Germinal center (tissue), 1 donor: ENCODE results near the gene ANKS1A.

Source experiments
- DNase-seq: peaks from one replicate; pipeline ENCODE4 v3.0.0; 2012; ENCODE audit warnings: mixed read lengths, low spot score

The ANKS1A gene

DNA sequence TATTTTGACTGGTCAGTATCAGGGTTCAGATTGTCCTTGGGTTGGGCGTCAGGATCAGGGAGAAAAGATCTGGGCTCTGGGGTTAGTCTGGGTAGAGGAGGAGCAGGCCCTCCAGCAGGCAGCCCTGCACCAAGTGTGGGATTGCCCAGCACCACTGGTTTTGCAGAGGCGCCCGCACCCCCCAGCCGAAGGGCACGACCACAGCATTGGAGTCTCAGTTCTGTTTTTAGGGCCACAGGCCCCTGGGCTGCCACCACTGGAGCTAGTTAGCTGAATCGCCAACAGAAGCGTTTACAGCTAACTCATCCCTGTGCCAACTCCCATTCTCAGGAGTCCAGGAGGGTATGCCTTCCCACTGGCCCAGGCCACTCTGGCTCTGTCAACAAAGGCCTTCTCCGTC, 167.9 kb downstream of the ANKS1A start:
- no peak for DNase-seq

- DNase-seq, result no peak
Observed at GRCh38 chr6:35057449-35058357, 168.6 kb downstream of the ANKS1A start.

DNA sequence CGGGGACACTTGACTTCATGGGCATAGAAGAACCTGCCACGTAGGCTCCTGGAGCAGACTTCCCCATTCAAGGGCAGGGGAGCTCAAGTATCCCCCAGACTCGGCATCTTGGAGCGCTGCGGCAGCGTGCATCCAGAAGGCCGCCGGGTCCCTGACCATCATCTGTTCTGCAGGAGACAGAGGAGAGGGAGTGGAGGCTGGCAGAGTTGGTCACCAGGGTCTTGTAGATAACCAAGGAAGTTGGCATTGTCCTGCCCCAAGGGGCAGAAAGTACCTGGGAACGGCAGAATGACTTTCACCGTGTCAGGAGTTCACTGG, 169.3 kb downstream of the ANKS1A start:
- no peak for DNase-seq

DNA sequence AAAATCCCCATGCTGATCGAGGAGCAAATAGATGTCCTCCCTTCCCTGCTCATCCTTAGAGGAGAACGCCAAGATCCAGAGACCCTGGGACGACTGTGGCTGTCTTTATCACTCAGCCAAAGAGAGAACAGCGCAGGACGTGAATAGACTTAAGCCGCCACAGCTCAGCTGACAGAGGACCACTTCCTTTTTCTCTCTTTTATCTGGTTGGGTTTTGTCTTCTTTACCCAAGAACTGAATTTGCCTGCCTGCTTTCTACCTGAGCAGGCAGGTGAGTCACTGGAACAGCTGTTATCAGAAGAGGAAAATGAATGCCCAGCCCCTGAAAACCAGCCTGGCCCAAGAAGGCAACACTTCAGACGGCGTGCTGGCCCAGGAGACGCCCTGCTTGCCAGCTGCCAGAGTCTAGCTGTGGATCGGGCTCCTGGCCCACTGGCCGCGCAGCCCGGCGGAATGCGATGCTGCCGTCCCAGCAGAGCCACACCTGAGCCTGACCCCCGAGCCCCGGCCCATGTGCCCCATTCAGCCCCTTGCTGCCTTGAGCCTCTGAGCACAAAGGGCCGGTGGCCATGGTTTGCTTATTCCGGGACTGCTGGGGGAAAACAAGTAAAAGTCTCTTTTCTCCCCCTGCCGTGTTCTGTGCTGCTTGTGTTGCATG, 169.9 kb downstream of the ANKS1A start:
- DNase-seq, result peak; percentile 54

DNA sequence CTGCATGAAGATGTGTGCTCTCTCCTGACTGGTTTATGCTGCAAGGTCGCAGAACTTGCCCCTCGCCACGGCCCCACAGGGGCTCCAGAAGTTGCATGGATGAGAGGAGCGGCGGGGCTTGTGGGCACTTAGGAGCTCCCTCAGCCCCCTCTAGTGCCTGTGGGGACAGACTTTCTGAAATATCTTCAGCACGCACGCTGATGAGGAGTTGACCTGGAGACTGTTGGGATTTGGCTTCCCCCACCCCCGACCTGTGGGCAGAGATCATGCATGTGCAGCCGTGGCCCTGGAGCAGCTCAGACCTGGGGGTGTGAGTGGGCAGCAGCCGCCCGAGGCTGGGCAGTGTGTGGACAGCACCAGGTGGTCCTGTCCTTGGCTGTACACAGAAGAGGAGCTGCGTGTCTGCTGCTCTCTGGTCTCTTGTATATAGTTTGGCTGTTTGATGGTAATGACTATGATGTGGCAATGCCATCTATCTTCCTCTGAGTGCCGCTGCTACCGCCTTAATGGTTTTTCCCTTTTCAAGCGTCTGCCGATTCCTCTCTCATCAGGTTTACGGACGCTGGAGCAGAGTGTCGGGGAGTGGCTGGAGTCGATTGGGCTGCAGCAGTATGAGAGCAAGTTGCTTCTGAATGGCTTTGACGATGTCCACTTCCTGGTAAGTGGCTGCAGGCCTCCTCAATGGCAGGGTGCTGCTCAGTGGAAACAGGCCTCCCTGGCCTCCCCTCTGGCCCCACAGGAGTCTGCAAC, 170.7 kb downstream of the ANKS1A start:
- no peak for DNase-seq

- no peak for DNase-seq
Observed at GRCh38 chr6:35061102-35061615, 172.1 kb downstream of the ANKS1A start.

DNA sequence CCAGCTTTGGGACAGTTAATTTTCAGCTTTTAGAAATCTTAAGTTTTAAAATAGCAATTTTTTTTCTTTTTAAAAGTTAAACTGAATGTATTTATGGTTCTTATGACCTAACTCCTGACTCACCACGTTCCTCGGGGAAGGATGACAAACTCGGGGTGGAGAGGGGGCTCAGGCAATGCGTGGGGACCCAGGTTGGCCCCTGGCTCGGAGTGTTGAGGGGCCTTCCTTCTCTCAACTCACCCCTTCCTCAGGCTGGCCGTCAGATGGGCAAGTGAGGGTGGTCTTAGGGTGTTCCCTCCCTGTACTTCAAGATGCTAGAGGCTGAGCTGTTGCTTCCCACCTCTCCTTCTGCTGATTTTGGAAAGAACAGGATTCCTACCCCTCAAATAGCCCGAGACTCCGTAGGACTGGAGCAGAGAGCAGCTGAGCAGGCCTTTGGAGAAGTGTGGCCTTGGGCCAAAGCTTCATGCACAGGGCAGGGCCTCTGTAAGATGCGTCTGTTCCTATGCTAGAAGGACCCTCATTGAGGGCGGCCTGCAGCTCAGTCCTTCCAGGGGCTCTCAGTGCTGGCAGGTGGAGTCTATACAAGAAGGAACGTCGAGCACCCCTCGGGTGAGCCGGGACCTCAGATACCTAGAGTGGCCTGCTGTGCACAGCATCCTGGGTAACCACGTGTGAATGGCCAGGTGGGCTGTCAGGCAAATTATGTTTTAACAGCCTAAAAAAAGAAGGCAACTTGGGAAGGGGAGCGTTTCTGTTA, 172.8 kb downstream of the ANKS1A start:
- no peak for DNase-seq

DNA sequence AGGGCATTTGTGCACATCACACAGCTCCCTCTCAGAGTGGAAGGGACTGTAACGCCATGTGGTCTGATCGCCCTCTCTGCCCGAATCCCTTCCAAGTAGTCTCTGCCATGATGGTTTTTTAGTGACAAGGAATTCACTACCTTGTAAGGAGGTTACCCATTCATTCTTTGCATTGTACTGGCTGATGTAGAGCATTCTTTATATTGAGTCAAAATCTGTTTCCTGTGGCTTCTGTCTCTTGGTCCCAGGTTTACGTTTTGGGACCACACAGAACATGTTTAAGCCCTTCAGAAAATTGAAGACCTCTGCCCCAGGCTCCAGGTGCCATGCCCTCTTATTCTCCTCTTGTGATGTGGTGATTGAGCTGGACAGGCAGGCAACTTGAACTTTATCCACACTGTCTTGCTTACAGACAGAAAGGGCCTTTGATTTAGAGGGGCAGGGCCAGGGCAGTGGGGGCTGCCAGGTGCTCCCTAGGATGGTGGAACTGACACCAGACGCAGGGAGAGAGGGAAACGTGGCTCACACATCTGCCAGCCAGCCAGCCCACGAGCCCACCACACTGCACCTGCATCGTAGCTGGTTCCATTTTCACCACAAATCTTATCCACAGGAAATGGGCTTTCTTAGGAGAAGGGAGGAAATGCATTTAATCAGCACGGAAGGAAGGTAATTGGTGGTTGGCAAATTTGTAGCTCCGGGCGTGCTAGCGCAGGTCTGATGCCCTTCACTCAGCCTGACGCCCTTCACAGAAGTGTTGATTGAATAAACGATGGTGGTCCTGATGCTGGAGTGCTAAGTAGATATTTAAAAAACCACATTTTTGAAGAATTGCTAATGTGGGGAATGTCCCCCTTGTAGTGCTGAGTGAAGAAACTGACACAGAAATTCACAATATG, 173.9 kb downstream of the ANKS1A start:
- no peak for DNase-seq

DNA sequence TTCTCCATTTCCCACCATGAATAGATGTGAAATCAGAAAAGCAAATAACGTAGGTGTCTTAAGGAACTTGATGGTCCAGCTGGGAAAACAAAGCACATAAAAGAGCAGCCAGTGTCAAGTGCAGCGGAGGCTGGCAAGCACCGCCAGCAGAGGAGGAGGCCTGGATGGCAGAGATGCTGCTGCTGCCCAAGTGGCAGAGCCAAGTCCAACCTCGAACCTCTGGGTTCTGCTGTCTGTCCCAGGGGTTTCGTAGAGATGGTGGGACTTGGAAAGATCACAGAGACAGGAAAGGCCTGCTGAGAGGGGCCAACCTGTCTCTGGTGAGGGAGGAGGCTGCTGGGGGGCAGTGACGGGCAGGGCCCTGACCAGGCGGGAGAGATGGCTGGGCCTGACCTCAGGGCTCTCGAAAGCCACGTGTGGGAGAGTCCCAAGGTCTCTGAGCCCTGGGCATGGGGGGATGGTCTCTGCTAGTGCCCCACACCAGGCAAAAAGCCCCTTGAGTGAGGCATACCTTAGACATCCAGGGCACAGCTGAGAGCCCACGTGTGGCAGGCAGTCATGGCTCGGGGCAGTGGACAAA, 174.7 kb downstream of the ANKS1A start:
- DNase-seq, result no peak

GRCh38 chr6:35064290-35064689, 175.2 kb downstream of the ANKS1A start:
- DNase-seq, result no peak

GRCh38 chr6:35064757-35065440, 175.8 kb downstream of the ANKS1A start:
- DNase-seq, result no peak

- DNase-seq, result no peak
Observed at GRCh38 chr6:35065441-35065800, 176.4 kb downstream of the ANKS1A start.

DNA sequence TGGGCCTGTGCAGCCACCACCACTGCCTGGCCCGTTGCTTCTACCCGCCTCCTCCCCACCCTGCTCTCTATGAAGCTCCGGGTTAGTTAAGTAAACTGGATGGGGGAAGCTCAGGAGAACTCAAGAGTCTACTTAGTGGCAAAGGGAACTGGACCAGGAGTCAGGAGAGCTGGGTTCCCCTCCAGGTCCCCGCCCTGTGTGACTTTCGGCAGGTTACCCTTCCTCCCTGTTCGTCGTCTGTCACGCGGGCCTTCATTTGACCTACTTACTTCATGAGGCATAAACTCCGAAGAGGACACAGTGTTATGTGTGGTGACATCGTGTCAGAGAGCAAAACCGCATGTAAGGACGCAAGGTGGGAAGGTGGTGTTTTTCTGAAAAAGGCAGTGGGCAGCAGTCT, 176.8 kb downstream of the ANKS1A start:
- no peak for DNase-seq

DNA sequence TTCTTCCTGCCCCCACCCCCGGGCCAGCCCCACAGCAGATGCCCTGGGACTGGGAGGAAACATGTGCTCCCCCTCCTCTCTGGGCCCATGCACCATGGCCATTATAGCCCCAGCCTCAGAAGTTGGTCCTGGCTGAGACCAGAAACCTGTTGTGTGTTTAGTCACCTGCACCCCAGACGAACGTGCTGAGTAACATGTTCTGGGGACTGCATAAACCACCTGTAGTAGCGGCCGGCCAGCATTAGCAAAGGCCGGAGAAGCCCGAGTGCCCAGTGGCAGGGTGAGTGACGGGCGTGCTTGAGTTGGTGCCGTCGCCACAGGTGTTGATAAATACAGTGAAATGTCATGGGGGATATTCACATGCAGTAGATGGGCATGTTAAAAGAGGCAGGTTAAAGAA, 178.2 kb downstream of the ANKS1A start:
- no peak for DNase-seq

DNA sequence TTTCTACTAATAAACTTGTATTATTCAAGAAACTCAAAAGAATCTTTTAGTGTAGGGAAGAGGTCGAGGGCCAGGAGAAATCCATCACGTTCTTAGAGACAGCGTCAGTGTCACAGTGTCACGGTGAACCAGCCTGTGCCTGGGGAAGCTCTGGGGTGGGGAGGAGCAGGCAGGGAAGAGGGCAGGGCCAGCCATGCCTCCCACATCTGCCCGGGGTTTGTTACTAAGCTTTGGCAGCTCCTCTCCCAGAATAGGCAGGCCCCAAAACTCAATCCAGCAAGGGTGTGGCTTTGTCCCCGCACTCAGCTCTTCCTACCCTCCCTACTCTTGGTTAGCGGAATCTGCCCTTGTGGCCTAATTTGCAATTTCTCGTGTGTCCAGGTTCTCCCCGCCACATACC, 179.2 kb downstream of the ANKS1A start:
- DNase-seq, result no peak

GRCh38 chr6:35068644-35069043, 179.6 kb downstream of the ANKS1A start:
- no peak for DNase-seq

DNA sequence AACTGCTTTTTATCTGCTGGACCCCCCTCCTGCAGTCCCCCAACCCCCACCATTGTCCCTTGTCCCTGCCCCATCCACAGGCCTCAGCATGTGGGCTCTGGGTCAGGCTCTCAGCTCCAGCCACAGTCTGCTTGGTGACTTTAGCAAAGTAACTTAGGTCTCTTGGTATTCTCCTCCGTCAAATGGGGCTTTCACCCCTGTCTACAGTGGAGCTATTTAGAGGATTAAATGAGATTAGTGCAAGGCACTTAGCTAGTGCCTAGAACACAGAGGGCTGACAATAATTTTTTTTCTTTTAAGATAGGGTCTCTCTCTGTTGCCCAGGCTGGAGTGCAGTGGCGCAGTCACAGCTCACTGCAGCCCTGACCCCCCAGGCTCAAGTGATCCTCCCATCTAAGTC, 180.2 kb downstream of the ANKS1A start:
- DNase-seq, result no peak

GRCh38 chr6:35070111-35070510, 181.1 kb downstream of the ANKS1A start:
- no peak for DNase-seq

DNA sequence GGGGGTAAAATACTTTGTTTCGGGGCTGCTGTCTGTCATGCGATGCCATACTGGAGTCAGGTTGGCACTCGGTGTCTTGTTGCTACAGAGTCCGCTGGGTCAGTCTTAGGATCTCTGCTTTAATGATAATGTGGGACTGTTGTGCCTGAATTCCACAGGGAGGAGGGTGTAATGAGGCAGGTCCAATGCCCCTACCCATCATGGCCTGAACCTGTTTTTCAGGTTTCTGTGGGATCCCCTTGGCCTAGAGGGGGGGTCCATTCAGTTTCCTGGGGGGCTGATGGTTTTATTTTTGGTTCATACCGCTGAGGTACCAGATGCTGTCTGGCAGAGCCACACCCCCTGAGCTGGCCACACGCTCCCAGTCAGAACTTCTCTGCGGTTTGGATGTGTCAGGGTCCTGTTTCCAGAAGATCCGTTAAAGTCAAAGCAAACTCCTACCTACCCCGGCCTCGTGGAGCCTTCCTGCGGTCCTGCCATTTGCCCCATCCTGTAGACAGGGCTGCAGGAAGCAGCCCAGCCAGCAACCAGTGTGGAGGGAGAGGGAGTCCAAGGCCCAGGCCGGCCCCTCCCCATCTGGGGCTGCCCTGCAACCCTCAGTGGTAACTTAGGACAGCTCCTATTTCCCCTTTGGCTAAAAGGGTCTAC, 182.4 kb downstream of the ANKS1A start:
- DNase-seq, result no peak
